H9 (cell line): ENCODE results near the gene NAA10. TPM values are rescaled to one million over a fixed set of nuclear protein-coding genes. Genes with fewer than 3 reads are reported as not detected.

Experiments used
- DNase-seq: peaks from one replicate; pipeline ENCODE4 v3.0.0-alpha.2; 2017
- H2AFZ ChIP-seq: one replicate; pipeline ENCODE4 v1.6.1; 2013; ENCODE audit warnings: mild to moderate bottlenecking, low read length, control low read depth, moderate library complexity
- H2AK5ac ChIP-seq: 2 replicates; pipeline ENCODE4 v1.6.1; 2013; ENCODE audit warnings: low read length, control low read depth, mixed read lengths; ENCODE audit not compliant: insufficient read length
- H2BK120ac ChIP-seq: one replicate; pipeline ENCODE4 v1.6.1; 2013; ENCODE audit warnings: low read depth, mild to moderate bottlenecking, low read length, control low read depth, inconsistent platforms; ENCODE audit not compliant: poor library complexity, severe bottlenecking
- H2BK12ac ChIP-seq: 2 replicates; pipeline ENCODE4 v1.6.1; 2013; ENCODE audit warnings: low read length, control low read depth, mixed read lengths, low read depth; ENCODE audit not compliant: insufficient read length
- H2BK15ac ChIP-seq: 2 replicates; pipeline ENCODE4 v1.6.1; 2013; ENCODE audit warnings: low read depth, low read length, control low read depth
- H2BK20ac ChIP-seq: one replicate; pipeline ENCODE4 v1.6.1; 2013; ENCODE audit warnings: low read depth, mild to moderate bottlenecking, low read length, control low read depth, inconsistent platforms; ENCODE audit not compliant: poor library complexity, severe bottlenecking
- H2BK5ac ChIP-seq: 2 replicates; pipeline ENCODE4 v1.6.1; 2013; ENCODE audit warnings: low read length, control low read depth, mixed read lengths; ENCODE audit not compliant: insufficient read length
- H3K14ac ChIP-seq: 2 replicates; pipeline ENCODE4 v1.6.1; 2013; ENCODE audit warnings: low read length, control low read depth; ENCODE audit not compliant: insufficient read depth
- H3K18ac ChIP-seq: 2 replicates; pipeline ENCODE4 v1.6.1; 2013; ENCODE audit warnings: low read depth, mild to moderate bottlenecking, mixed read lengths, low read length, control low read depth; ENCODE audit not compliant: insufficient read length
- H3K23ac ChIP-seq: 2 replicates; pipeline ENCODE4 v1.6.1; 2013; ENCODE audit warnings: low read length, control low read depth, mixed read lengths, low read depth; ENCODE audit not compliant: insufficient read length
- H3K23me2 ChIP-seq: 2 replicates; pipeline ENCODE4 v1.6.1; 2013; ENCODE audit warnings: low read depth, mild to moderate bottlenecking, mixed read lengths, low read length, control low read depth; ENCODE audit not compliant: insufficient read length, poor library complexity, severe bottlenecking
- H3K27ac ChIP-seq: 2 replicates; pipeline ENCODE4 v1.5.1; 2013; ENCODE audit warnings: low read length, control low read depth, mixed read lengths, low read depth; ENCODE audit not compliant: insufficient read length
- H3K27me3 ChIP-seq: 2 replicates; pipeline ENCODE4 v1.6.1; 2013; ENCODE audit warnings: low read length, control low read depth, inconsistent platforms; ENCODE audit not compliant: insufficient read depth
- H3K4ac ChIP-seq: 2 replicates; pipeline ENCODE4 v1.6.1; 2013; ENCODE audit warnings: low read depth, mild to moderate bottlenecking, control low read depth, inconsistent platforms, low read length, moderate library complexity
- H3K4me1 ChIP-seq: 2 replicates; pipeline ENCODE4 v1.6.1; 2013; ENCODE audit warnings: low read length, control low read depth, inconsistent platforms; ENCODE audit not compliant: insufficient read depth
- H3K4me2 ChIP-seq: 2 replicates; pipeline ENCODE4 v1.6.1; 2013; ENCODE audit warnings: low read length, control low read depth, mixed read lengths; ENCODE audit not compliant: insufficient read length, insufficient read depth
- H3K56ac ChIP-seq: 2 replicates; pipeline ENCODE4 v1.6.1; 2013; ENCODE audit warnings: low read depth, mild to moderate bottlenecking, mixed read lengths, low read length, control low read depth; ENCODE audit not compliant: insufficient read length
- H3K79me1 ChIP-seq: 2 replicates; pipeline ENCODE4 v1.6.1; 2013; ENCODE audit warnings: low read depth, mild to moderate bottlenecking, moderate library complexity, low read length, control low read depth, inconsistent platforms; ENCODE audit not compliant: insufficient read depth, poor library complexity, severe bottlenecking
- H3K79me2 ChIP-seq: 2 replicates; pipeline ENCODE4 v1.6.1; 2013; ENCODE audit warnings: low read length, control low read depth, inconsistent platforms; ENCODE audit not compliant: insufficient read depth
- H3K9ac ChIP-seq: 2 replicates; pipeline ENCODE4 v1.6.1; 2013; ENCODE audit warnings: low read length, control low read depth, mixed read lengths; ENCODE audit not compliant: insufficient read length; ENCODE audit errors: extremely low read depth
- H3K9me3 ChIP-seq: one replicate; pipeline ENCODE4 v1.6.1; 2013; ENCODE audit warnings: low read depth, low read length, inconsistent platforms; ENCODE audit not compliant: control insufficient read depth
- H3T11ph ChIP-seq: one replicate; pipeline ENCODE4 v1.6.1; 2013; ENCODE audit warnings: mild to moderate bottlenecking, low read length, control low read depth, inconsistent platforms
- H4K20me1 ChIP-seq: one replicate; pipeline ENCODE4 v1.6.1; 2013; ENCODE audit not compliant: control insufficient read depth, insufficient read length, insufficient read depth
- H4K5ac ChIP-seq: 2 replicates; pipeline ENCODE4 v1.6.1; 2013; ENCODE audit warnings: low read depth, mild to moderate bottlenecking, mixed read lengths, low read length, control low read depth; ENCODE audit not compliant: insufficient read length
- H4K8ac ChIP-seq: replicated peaks from 2 replicates; pipeline ENCODE4 v1.6.1; 2013; ENCODE audit warnings: low read length, control low read depth, mixed read lengths, low read depth; ENCODE audit not compliant: insufficient read length
- H4K91ac ChIP-seq: 2 replicates; pipeline ENCODE4 v1.6.1; 2013; ENCODE audit warnings: low read depth, mild to moderate bottlenecking, moderate library complexity, mixed read lengths, low read length, control low read depth; ENCODE audit not compliant: insufficient read length
- H3K27ac Mint-ChIP-seq, 3 experiments: 2 replicates in 2 of 3; 3 replicates in 1 of 3; pipeline ENCODE4 v1.8.0; 2020 to 2021; ENCODE audit warnings: mixed read lengths in 3 of 3, mild to moderate bottlenecking in 1 of 3, moderate library complexity in 1 of 3
- H3K27me3 Mint-ChIP-seq: 2 replicates; pipeline ENCODE4 v1.8.0; 2021; ENCODE audit warnings: low read depth, mild to moderate bottlenecking, moderate library complexity, mixed read lengths
- H3K36me3 Mint-ChIP-seq, 3 experiments: 2 replicates in 2 of 3; 3 replicates in 1 of 3; pipeline ENCODE4 v1.8.0; 2020 to 2021; ENCODE audit warnings: low read depth in 3 of 3, mixed read lengths in 3 of 3; ENCODE audit not compliant: insufficient read depth in 1 of 3
- H3K4me1 Mint-ChIP-seq, 2 experiments: 2 replicates each; pipeline ENCODE4 v1.8.0; 2020; ENCODE audit warnings: mixed read lengths in 2 of 2
- H3K4me3 Mint-ChIP-seq, 2 experiments: 2 replicates in 1 of 2; 3 replicates in 1 of 2; pipeline ENCODE4 v1.8.0; 2020 to 2021; ENCODE audit warnings: mild to moderate bottlenecking in 2 of 2, mixed read lengths in 2 of 2, moderate library complexity in 1 of 2
- H3K9me3 Mint-ChIP-seq, 2 experiments: 2 replicates in 1 of 2; 3 replicates in 1 of 2; pipeline ENCODE4 v1.8.0; 2020; ENCODE audit warnings: mild to moderate bottlenecking in 2 of 2, mixed read lengths in 2 of 2, moderate library complexity in 1 of 2
- WGBS: extraction: QIAGEN DNeasy Blood & Tissue Kit; methylation state at CpG from one replicate; pipeline ENCODE4 v1.1.7; 2013; ENCODE audit warnings: missing lambda C conversion rate, low lambda C conversion rate, mixed read lengths; ENCODE audit not compliant: insufficient read length; ENCODE audit errors: extremely low coverage; 5-methylcytosine and 5-hydroxymethylcytosine counted together
- total RNA-seq: library from RNA; stranded (reverse); gene quantifications from 2 replicates; pipeline ENCODE4 v1.2.1, GENCODE V29; 2021
- TF ChIP-seq, protein P1 (sequence below): fragments of 200-600 bp; sonication (generic); conservative IDR thresholded peaks from 3 replicates; pipeline ENCODE4 v1.8.0; 2021; ENCODE audit warnings: antibody characterized with exemption, mild to moderate bottlenecking

NAA10 gene
- total RNA-seq, 1 experiment from 2014 or later = 101 TPM

DNA sequence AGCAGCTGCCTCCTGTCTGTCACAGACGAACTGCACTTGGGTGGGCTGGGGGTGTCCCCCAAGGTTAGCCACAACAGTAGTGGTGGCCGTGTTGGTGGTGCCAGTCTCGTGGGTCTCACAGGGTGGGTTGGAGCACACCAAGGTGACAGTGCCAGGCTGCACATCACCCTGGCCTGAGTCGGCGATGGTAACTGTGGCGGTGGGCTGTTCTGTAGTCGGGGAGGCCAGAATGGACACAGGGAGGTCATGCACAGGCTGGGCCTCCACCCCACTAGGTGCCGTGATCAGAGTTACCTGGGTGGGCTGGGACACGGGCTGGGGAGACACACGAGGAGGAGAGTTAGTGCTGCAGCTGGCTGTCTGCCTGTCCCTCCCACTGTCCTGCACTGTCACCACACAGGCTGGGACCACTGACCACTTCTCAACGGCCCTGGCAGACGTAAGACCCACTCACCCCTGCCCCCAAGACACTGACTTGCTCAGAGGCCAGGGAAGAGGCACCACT lies 20.4 kb upstream of the NAA10 start:
- TF ChIP-seq, protein P1, sequence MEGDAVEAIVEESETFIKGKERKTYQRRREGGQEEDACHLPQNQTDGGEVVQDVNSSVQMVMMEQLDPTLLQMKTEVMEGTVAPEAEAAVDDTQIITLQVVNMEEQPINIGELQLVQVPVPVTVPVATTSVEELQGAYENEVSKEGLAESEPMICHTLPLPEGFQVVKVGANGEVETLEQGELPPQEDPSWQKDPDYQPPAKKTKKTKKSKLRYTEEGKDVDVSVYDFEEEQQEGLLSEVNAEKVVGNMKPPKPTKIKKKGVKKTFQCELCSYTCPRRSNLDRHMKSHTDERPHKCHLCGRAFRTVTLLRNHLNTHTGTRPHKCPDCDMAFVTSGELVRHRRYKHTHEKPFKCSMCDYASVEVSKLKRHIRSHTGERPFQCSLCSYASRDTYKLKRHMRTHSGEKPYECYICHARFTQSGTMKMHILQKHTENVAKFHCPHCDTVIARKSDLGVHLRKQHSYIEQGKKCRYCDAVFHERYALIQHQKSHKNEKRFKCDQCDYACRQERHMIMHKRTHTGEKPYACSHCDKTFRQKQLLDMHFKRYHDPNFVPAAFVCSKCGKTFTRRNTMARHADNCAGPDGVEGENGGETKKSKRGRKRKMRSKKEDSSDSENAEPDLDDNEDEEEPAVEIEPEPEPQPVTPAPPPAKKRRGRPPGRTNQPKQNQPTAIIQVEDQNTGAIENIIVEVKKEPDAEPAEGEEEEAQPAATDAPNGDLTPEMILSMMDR = no peak
- Mint-ChIP-seq H3K9me3 (no peaks in the 10 kb centered on the region; a peak in 1 of 5 replicates), H3K4me3 (no peak overlapping the region), H3K27me3 (no peaks in the 10 kb centered on the region), H3K36me3 (peaks cover 76 to 96% (median 90%) of the 10 kb centered on the region in 3 experiments), H3K27ac (no peak overlapping the region), H3K4me1 (peaks cover 0 to 6% of the 10 kb centered on the region in 2 experiments; a peak in 1 of 4 replicates)
- H3K14ac ChIP-seq = no peak overlapping the region
- no peak overlapping the region for H3T11ph ChIP-seq
- H3K23ac ChIP-seq = no peak overlapping the region
- no peak overlapping the region for H2BK12ac ChIP-seq
- no peak overlapping the region for H3K4me2 ChIP-seq
- no CpG with 5 or more reads among the region's 12 CpGs for WGBS
- H4K91ac ChIP-seq = no peak overlapping the region
- DNase-seq = no peak
- no peak overlapping the region for H2BK120ac ChIP-seq
- no peak overlapping the region for H4K5ac ChIP-seq
- no peak overlapping the region for H4K8ac ChIP-seq
- H3K9ac ChIP-seq = no peak overlapping the region
- H3K23me2 ChIP-seq = no peaks in the 10 kb centered on the region
- H3K79me1 ChIP-seq = no peaks in the 10 kb centered on the region
- no peak overlapping the region for H3K27ac ChIP-seq
- no peak overlapping the region for H2BK15ac ChIP-seq
- no peak overlapping the region for H2BK20ac ChIP-seq
- no peak overlapping the region for H3K4ac ChIP-seq
- peaks cover 5% of the 10 kb centered on the region for H3K9me3 ChIP-seq
- no peaks in the 10 kb centered on the region for H3K79me2 ChIP-seq
- no peak overlapping the region for H2BK5ac ChIP-seq
- H3K18ac ChIP-seq = no peak overlapping the region
- H2AFZ ChIP-seq = no peak overlapping the region
- no peak overlapping the region for H2AK5ac ChIP-seq
- no peaks in the 10 kb centered on the region for H4K20me1 ChIP-seq
- no peaks in the 10 kb centered on the region for H3K27me3 ChIP-seq
- H3K4me1 ChIP-seq = no peaks in the 10 kb centered on the region
- no peak overlapping the region for H3K56ac ChIP-seq
